Left ventricle myocardium inferior (tissue), 1 donor: ENCODE measurements around the gene KLHL36. TPM values are rescaled to one million over a fixed set of nuclear protein-coding genes. Genes with fewer than 3 reads are reported as not detected.
A peak's percentile ranks its signal among the peaks of the same experiment; 100 is the strongest.

Experiments
- DNase-seq: peaks from one replicate; pipeline ENCODE4 v3.0.0-alpha.2; 2020
- H3K27ac ChIP-seq: fragments of 200-600 bp; replicated peaks from 2 replicates; pipeline ENCODE4 v1.8.0; 2021
- H3K27me3 ChIP-seq: fragments of 200-600 bp; 2 replicates; pipeline ENCODE4 v1.8.0; 2021; ENCODE audit warnings: low read depth
- H3K36me3 ChIP-seq: fragments of 200-600 bp; 2 replicates; pipeline ENCODE4 v1.8.0; 2021
- H3K4me1 ChIP-seq: fragments of 200-600 bp; 2 replicates; pipeline ENCODE4 v1.8.0; 2021
- H3K4me3 ChIP-seq: fragments of 200-600 bp; 2 replicates; pipeline ENCODE4 v1.8.0; 2021; ENCODE audit warnings: mild to moderate bottlenecking, moderate library complexity
- H3K9me3 ChIP-seq: fragments of 200-600 bp; replicated peaks from 2 replicates; pipeline ENCODE4 v1.8.0; 2021
- CTCF ChIP-seq: fragments of 200-600 bp; IDR thresholded peaks from 2 replicates; pipeline ENCODE4 v1.8.0; 2021; ENCODE audit warnings: antibody characterized with exemption, mild to moderate bottlenecking, borderline replicate concordance
- intact Hi-C: fragments of 100-400 bp; cut with micrococcal nuclease; formaldehyde crosslinking; loops from one replicate; pipeline ENCODE4 v1.11.0; 2022
- total RNA-seq: library from RNA; stranded (reverse); fragmentation: NEBNext Ultra II Directional; extraction: Animal tissue kit (Norgen Biotek cat#: 25700); gene quantifications from one replicate; pipeline ENCODE4 v1.2.1, GENCODE V29; 2021
- donor health status: DM: no; HTN: yes; CAD: no; lungs with severe emphysema.

The KLHL36 gene
- total RNA-seq, 1 donor from 2014 or later = 84.4 TPM

GRCh38 chr16:84667600-84668309 is 19.4 kb downstream of the KLHL36 start:
- H3K27ac ChIP-seq = no peak overlapping the region
- peaks cover 12% of the 10 kb centered on the region for H3K4me1 ChIP-seq
- DNase-seq = no peak
- intact Hi-C loops = no loop called here
- no peak for TF ChIP-seq CTCF
- no peaks in the 10 kb centered on the region for H3K27me3 ChIP-seq
- H3K36me3 ChIP-seq = peaks cover 50% of the 10 kb centered on the region
- H3K4me3 ChIP-seq = no peak overlapping the region
- no peaks in the 10 kb centered on the region for H3K9me3 ChIP-seq

- no peak for DNase-seq
- intact Hi-C loops = loop anchor here (5.0 kb wide), 1 partner anchor 52 kb away; no protein-coding TSS in a partner anchor
Measured at GRCh38 chr16:84670063-84670462, 21.8 kb downstream of the KLHL36 start.

DNA sequence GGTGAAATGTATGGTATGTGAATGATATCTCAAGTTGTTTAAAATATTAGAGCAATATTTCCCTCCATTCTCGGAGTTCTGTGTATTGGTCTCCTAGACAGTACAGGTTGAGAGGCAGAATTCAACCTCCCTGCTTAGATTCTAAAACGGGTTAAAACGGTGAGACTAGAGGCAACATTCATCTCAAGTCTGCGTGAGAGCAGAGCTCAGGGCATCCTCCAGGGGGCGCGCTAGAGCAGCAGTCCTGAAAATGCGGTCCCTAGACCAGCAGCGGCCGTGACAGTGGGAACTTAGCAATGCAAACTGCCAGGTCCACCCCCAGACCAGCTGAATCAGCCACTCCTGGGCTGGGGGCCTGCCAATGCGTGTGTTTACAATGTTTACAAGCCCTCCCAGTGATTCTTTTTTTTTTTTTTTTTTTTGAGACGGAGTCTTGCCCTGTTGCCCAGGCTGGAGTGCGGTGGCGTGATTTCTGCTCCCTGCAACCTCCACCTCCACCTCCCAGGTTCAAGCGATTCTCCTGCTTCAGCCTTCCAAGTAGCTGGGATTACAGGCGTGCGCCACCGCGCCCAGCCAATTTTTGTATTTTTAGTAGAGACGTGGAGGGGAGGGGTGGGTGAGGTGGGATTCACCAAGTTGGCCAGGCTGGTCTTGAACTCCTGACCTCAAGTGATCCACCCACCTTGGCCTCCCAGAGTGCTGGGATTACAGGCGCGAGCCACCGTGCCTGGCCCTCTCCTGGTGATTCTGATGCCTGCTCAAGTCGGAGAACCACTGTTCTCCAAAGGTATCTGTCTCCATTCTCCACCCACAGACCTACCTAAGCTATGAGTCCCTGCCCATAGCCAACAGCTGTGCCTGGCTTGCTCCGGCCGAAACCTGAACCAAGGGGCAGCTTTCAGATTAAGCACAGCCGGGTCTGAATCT is 24.2 kb downstream of the KLHL36 start:
- Histone ChIP-seq H3K9me3 (no peaks in the 10 kb centered on the region), H3K36me3 (peaks cover 12% of the 10 kb centered on the region), H3K4me1 (peaks cover 8% of the 10 kb centered on the region), H3K27ac (no peak overlapping the region), H3K4me3 (no peak overlapping the region), H3K27me3 (peaks cover 2% of the 10 kb centered on the region)
- TF ChIP-seq CTCF = peak; percentile 94
- DNase-seq = peak; percentile 76
- intact Hi-C loops = loop anchor here (5.0 kb wide), 1 partner anchor 50 kb away; no protein-coding TSS in a partner anchor

More at GRCh38 chr16:84670063-84670462, 21.8 kb downstream of the KLHL36 start:
- Histone ChIP-seq H3K4me1 (peaks cover 12% of the 10 kb centered on the region), H3K4me3 (no peak overlapping the region), H3K27me3 (no peaks in the 10 kb centered on the region), H3K36me3 (peaks cover 27% of the 10 kb centered on the region), H3K27ac (no peak overlapping the region), H3K9me3 (no peaks in the 10 kb centered on the region)
- no peak for TF ChIP-seq CTCF

- TF ChIP-seq CTCF = no peak
- Histone ChIP-seq H3K9me3 (no peaks in the 10 kb centered on the region), H3K27ac (no peak overlapping the region), H3K27me3 (peaks cover 8% of the 10 kb centered on the region), H3K4me3 (no peak overlapping the region), H3K36me3 (peaks cover 7% of the 10 kb centered on the region), H3K4me1 (peaks cover 3% of the 10 kb centered on the region)
- no peak for DNase-seq
- intact Hi-C loops = loop anchor here (5.0 kb wide), 1 partner anchor 49 kb away; no protein-coding TSS in a partner anchor
Measured at GRCh38 chr16:84673203-84673535, 24.9 kb downstream of the KLHL36 start.

- H3K36me3 ChIP-seq = peaks cover 3% of the 10 kb centered on the region
- H3K4me1 ChIP-seq = peaks cover 3% of the 10 kb centered on the region
- peaks cover 8% of the 10 kb centered on the region for H3K27me3 ChIP-seq
- no peak overlapping the region for H3K4me3 ChIP-seq
- H3K9me3 ChIP-seq = no peaks in the 10 kb centered on the region
- no peak for DNase-seq
- TF ChIP-seq CTCF = no peak
- intact Hi-C loops = loop anchor here (5.0 kb wide), 1 partner anchor 49 kb away; no protein-coding TSS in a partner anchor
- H3K27ac ChIP-seq = no peak overlapping the region
Measured at GRCh38 chr16:84673561-84673960, 25.2 kb downstream of the KLHL36 start.
